Neural cell (in vitro differentiated cells): ENCODE data around the gene LPAR5. TPM values are rescaled to one million over a fixed set of nuclear protein-coding genes. Genes with fewer than 3 reads are reported as not detected.

ENCODE experiments used
- H2AFZ ChIP-seq: fragments of 200-600, 300-800 bp; sonication (generic), shearing (Covaris generic); 2 replicates; pipeline ENCODE4 v1.6.0; 2014; ENCODE audit warnings: low read depth, mild to moderate bottlenecking, antibody characterized with exemption, low read length, moderate library complexity
- H3F3A ChIP-seq: fragments of 200-600 bp; shearing (Covaris generic); 2 replicates; pipeline ENCODE4 v1.6.1; 2016; ENCODE audit warnings: mild to moderate bottlenecking, moderate library complexity, mixed read lengths, antibody characterized with exemption, low read length; ENCODE audit not compliant: insufficient read depth, poor library complexity, severe bottlenecking
- H3K27ac ChIP-seq: fragments of 200-600, 300-800 bp; sonication (generic), shearing (Covaris generic); 2 replicates; pipeline ENCODE4 v1.5.1; 2014; ENCODE audit warnings: mild to moderate bottlenecking, low read length, moderate library complexity
- H3K27me3 ChIP-seq: fragments of 300-800, 200-600 bp; sonication (generic), shearing (Covaris generic); 2 replicates; pipeline ENCODE4 v1.6.0; 2014; ENCODE audit warnings: mild to moderate bottlenecking, low read depth, low read length, moderate library complexity; ENCODE audit not compliant: insufficient read depth
- H3K36me3 ChIP-seq: fragments of 300-800, 200-600 bp; sonication (generic), shearing (Covaris generic); 2 replicates; pipeline ENCODE4 v1.5.1; 2014; ENCODE audit warnings: mild to moderate bottlenecking, antibody characterized with exemption, low read length, moderate library complexity; ENCODE audit not compliant: insufficient read depth
- H3K4me2 ChIP-seq: fragments of 300-800, 200-600 bp; sonication (generic), shearing (Covaris generic); 2 replicates; pipeline ENCODE4 v1.6.0; 2014; ENCODE audit warnings: mild to moderate bottlenecking, low read length
- H3K4me3 ChIP-seq: fragments of 300-800, 200-600 bp; sonication (generic), shearing (Covaris generic); 2 replicates; pipeline ENCODE4 v1.5.1; 2014; ENCODE audit warnings: mild to moderate bottlenecking, low read length, moderate library complexity
- H3K79me2 ChIP-seq: fragments of 200-600 bp; shearing (Covaris generic); replicated peaks from 2 replicates; pipeline ENCODE4 v1.6.0; 2014; ENCODE audit warnings: mild to moderate bottlenecking, low read length, moderate library complexity; ENCODE audit not compliant: insufficient read depth
- H3K9ac ChIP-seq: fragments of 300-800, 200-600 bp; sonication (generic), shearing (Covaris generic); 2 replicates; pipeline ENCODE4 v1.6.1; 2016; ENCODE audit warnings: mild to moderate bottlenecking, low read length, mixed read lengths
- H3K9me2 ChIP-seq: fragments of 200-600 bp; shearing (Covaris generic); 2 replicates; pipeline ENCODE4 v1.6.1; 2016; ENCODE audit warnings: mild to moderate bottlenecking, low read length, mixed read lengths; ENCODE audit not compliant: insufficient read depth
- H3K9me3 ChIP-seq: fragments of 200-600, 300-800 bp; sonication (generic), shearing (Covaris generic); 2 replicates; pipeline ENCODE4 v1.6.1; 2016; ENCODE audit warnings: mild to moderate bottlenecking, mixed run types, low read length, moderate library complexity, mixed read lengths
- H4K20me1 ChIP-seq: fragments of 200-600 bp; shearing (Covaris generic); 2 replicates; pipeline ENCODE4 v1.6.1; 2016; ENCODE audit warnings: mild to moderate bottlenecking, mixed run types; ENCODE audit not compliant: insufficient read depth
- CTCF ChIP-seq: fragments of 450-650 bp; IDR thresholded peaks from 2 replicates; pipeline ENCODE4 v1.5.1; 2014; ENCODE audit warnings: antibody characterized with exemption, mild to moderate bottlenecking, moderate library complexity; ENCODE audit not compliant: poor library complexity, severe bottlenecking
- EP300 ChIP-seq: fragments of 450-650 bp; conservative IDR thresholded peaks from 2 replicates; pipeline ENCODE4 v1.6.1; 2014; ENCODE audit warnings: antibody characterized with exemption, mild to moderate bottlenecking, moderate library complexity; ENCODE audit not compliant: poor library complexity, severe bottlenecking
- EZH2 ChIP-seq: fragments of 200-600, 300-800 bp; shearing (Covaris generic), sonication (generic); IDR thresholded peaks from 2 replicates; pipeline ENCODE4 v1.6.1; 2014; ENCODE audit warnings: antibody characterized with exemption, low read length, borderline replicate concordance, mild to moderate bottlenecking; ENCODE audit not compliant: insufficient read depth, poor library complexity, severe bottlenecking
- MXI1 ChIP-seq: fragments of 450-650 bp; conservative IDR thresholded peaks from 2 replicates; pipeline ENCODE4 v1.6.1; 2014; ENCODE audit warnings: antibody characterized with exemption, mild to moderate bottlenecking; ENCODE audit not compliant: poor library complexity, severe bottlenecking
- POLR2AphosphoS5 ChIP-seq: IDR thresholded peaks from 2 replicates; pipeline ENCODE4 v1.6.1; 2012
- RAD21 ChIP-seq: fragments of 450-650 bp; conservative IDR thresholded peaks from 2 replicates; pipeline ENCODE4 v1.6.1; 2014; ENCODE audit warnings: antibody characterized with exemption, mild to moderate bottlenecking, moderate library complexity
- REST ChIP-seq: IDR thresholded peaks from 2 replicates; pipeline ENCODE4 v1.6.1; 2012; ENCODE audit warnings: borderline replicate concordance
- SMC3 ChIP-seq: fragments of 450-650 bp; conservative IDR thresholded peaks from 2 replicates; pipeline ENCODE4 v1.6.1; 2014; ENCODE audit warnings: antibody characterized with exemption, mild to moderate bottlenecking, moderate library complexity; ENCODE audit not compliant: poor library complexity
- TAF1 ChIP-seq: IDR thresholded peaks from 2 replicates; pipeline ENCODE4 v1.6.1; 2012; ENCODE audit warnings: low read depth
- polyA plus RNA-seq: library from polyadenylated mRNA; depleted of rRNA; stranded (reverse); fragments of >200 nt; gene quantifications from 2 replicates; pipeline ENCODE4 v1.2.3, GENCODE V29; 2014

LPAR5 gene
- polyA plus RNA-seq, 1 donor from 2014 or later = not detected

DNA sequence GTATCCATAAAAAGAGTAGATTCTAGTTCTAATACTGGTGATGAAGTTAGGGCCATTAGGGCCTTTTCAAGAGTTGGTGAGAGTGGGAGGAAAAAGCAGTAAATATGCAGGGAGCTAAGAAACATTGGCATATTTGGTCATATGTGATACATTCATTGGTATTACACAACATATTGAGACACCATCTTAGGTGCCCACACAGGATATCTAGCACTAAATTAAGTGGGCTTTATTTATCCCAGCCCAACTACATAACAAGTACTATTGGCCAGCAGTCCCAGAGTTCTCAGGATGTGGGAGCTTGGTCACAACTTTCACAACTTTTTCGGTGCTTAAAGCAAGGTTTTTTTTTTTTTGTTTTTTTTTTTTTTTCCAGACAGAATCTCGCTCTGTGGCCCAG, 29.1 kb upstream of the LPAR5 start:
- H3K4me2 ChIP-seq = no peak overlapping the region
- H2AFZ ChIP-seq = no peak overlapping the region
- no peaks in the 10 kb centered on the region for H3K9me3 ChIP-seq
- no peaks in the 10 kb centered on the region for H3K9me2 ChIP-seq
- no peak overlapping the region for H3K4me3 ChIP-seq
- TF ChIP-seq CTCF (no peak), TAF1 (no peak), SMC3 (no peak), MXI1 (no peak), EZH2 (no peak), REST (no peak), RAD21 (no peak), POLR2AphosphoS5 (no peak), EP300 (no peak)
- H3F3A ChIP-seq = no peaks in the 10 kb centered on the region
- no peaks in the 10 kb centered on the region for H4K20me1 ChIP-seq
- H3K9ac ChIP-seq = no peak overlapping the region
- H3K27ac ChIP-seq = no peak overlapping the region
- H3K27me3 ChIP-seq = no peaks in the 10 kb centered on the region
- H3K79me2 ChIP-seq = peaks cover 19% of the 10 kb centered on the region
- no peaks in the 10 kb centered on the region for H3K36me3 ChIP-seq

DNA sequence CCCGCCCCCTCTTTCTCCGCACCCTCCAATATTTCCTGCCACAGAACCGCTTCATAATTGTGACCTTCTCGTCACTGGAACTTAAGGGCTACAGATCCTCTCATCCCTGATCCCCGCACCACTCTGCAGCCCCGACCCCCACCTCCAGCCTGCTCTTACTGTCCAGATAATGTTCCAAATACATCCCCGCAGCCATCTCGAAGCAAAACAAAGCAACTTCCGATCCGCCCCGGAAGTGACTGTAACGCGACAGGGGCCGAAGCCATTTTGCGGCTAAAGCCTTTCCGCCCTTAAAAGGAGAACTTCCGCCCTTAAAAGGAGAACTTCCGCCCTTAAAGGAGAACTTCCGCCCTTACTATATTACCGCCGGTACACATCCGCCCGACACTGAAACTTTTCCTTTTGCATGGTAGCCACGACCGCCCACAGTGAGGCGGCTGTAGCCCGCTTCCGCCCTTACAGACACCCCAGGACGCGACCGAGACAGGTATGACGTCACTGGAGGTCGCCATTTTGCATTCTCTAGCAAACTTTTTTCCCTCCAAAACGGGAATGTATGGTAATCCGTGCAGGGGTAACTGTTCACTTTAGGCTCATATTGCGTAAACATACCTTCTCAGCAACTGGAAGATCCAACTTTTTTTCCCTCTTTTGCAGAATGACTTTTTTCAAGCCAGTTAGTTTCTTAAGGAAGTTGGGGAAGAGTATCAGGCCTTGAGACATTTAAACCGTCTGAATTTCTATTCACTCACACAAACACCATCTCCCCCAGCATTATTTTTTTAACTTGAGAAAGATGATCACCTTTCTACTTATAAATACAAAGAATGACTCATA, 27.4 kb upstream of the LPAR5 start, which contains the start of gene ING4:
TSS of gene ING4 (minus strand) at position 214 of the 837 bp plus-strand sequence. CDS start at position 196, 18 bp downstream.
- Histone ChIP-seq H3K4me3 (peak within 1 kb of the TSS; percentile 77), H3F3A (no peaks in the 10 kb centered on the region), H3K27ac (peak within 1 kb of the TSS; percentile 97), H3K4me2 (peak within 1 kb of the TSS; percentile 94), H3K9me3 (no peaks in the 10 kb centered on the region), H2AFZ (peak within 1 kb of the TSS; percentile 76), H3K79me2 (peaks cover 31% of the 10 kb centered on the region), H4K20me1 (no peaks in the 10 kb centered on the region), H3K36me3 (no peaks in the 10 kb centered on the region), H3K9ac (peak within 1 kb of the TSS; percentile 95), H3K9me2 (no peaks in the 10 kb centered on the region), H3K27me3 (no peaks in the 10 kb centered on the region)
- TF ChIP-seq CTCF (peak; percentile 31), RAD21 (peak; percentile 54), REST (peak; percentile 96), EP300 (peak; percentile 68), EZH2 (no peak), TAF1 (peak; percentile 76), POLR2AphosphoS5 (peak; percentile 100), SMC3 (peak; percentile 55), MXI1 (peak; percentile 77)
